Suprapubic skin (tissue), 4 donors: ENCODE results near the gene OLR1. TPM values are rescaled to one million over a fixed set of nuclear protein-coding genes. Genes with fewer than 3 reads are reported as not detected.

Source experiments
- DNase-seq, 2 donors: peaks; one replicate each; pipeline ENCODE4 v3.0.0-alpha.2; 2019; ENCODE audit warnings: low spot score in 2 of 2
- H3K27ac ChIP-seq: fragments of 200-600 bp; sonication (generic); one replicate; pipeline ENCODE4 v1.5.1; 2019
- H3K27me3 ChIP-seq: fragments of 200-600 bp; sonication (generic); one replicate; pipeline ENCODE4 v1.5.1; 2019
- H3K36me3 ChIP-seq: fragments of 200-600 bp; sonication (generic); one replicate; pipeline ENCODE4 v1.5.1; 2019
- H3K4me1 ChIP-seq: fragments of 200-600 bp; sonication (generic); one replicate; pipeline ENCODE4 v1.5.1; 2019
- H3K4me3 ChIP-seq: fragments of 200-600 bp; sonication (generic); one replicate; pipeline ENCODE4 v1.5.1; 2019; ENCODE audit warnings: mild to moderate bottlenecking
- H3K9me3 ChIP-seq: fragments of 200-600 bp; sonication (generic); one replicate; pipeline ENCODE4 v1.5.1; 2019
- EP300 ChIP-seq: sonication (generic); formaldehyde crosslinking; IDR thresholded peaks from one replicate; pipeline ENCODE4 v1.6.1; 2017; ENCODE audit warnings: antibody characterized with exemption
- POLR2A ChIP-seq, 2 donors: fragments of 450-650 bp; IDR thresholded peaks; one replicate each; pipeline ENCODE4 v1.6.1; 2017; ENCODE audit warnings: antibody characterized with exemption in 2 of 2, mild to moderate bottlenecking in 2 of 2, moderate library complexity in 2 of 2
- POLR2AphosphoS5 ChIP-seq, 3 donors: sonication (generic); formaldehyde crosslinking; IDR thresholded peaks; one replicate each; pipeline ENCODE4 v1.6.1; 2017; ENCODE audit warnings: antibody characterized with exemption in 3 of 3
- WGBS: methylation state at CpG from one replicate; pipeline ENCODE4 v1.1.5; 2018; 5-methylcytosine and 5-hydroxymethylcytosine counted together
- total RNA-seq, 4 donors: library from RNA; depleted of rRNA; stranded (reverse); fragments of >200 nt; gene quantifications; one replicate each; pipeline ENCODE4 v1.1.0, GENCODE V29; 2016
- TF ChIP-seq, protein P1 (sequence below), 2 donors: fragments of 200-600 bp in 1 of 2; fragments of 450-650 bp in 1 of 2; sonication (generic) in 1 of 2; IDR thresholded peaks; one replicate each; pipeline ENCODE4 v1.5.1; 2016 to 2019; ENCODE audit warnings: antibody characterized with exemption in 2 of 2, mild to moderate bottlenecking in 1 of 2, moderate library complexity in 1 of 2

The OLR1 gene
- total RNA-seq, 4 donors from 2014 or later, result not detected

DNA sequence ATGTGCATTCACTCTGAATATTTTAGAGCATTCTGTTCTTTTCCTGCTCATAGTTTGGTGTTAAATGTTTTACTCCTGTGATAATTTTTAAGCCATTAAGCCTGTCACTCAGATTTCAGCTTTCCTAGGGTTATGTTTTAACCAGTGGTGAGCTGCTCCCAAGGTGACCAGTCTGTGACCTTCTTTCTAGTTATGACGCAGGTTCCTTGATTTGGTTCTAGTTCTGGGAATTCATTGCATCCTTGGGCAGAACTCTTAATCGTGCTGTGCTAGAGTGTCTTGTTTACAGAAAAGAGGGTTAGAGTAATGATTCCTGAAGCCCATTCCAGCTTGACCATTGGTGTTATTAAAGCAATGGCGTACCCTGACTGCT, 42.9 kb upstream of the OLR1 start:
- Histone ChIP-seq H3K4me1 (peaks cover 33% of the 10 kb centered on the region), H3K27me3 (no peaks in the 10 kb centered on the region), H3K9me3 (no peaks in the 10 kb centered on the region), H3K27ac (peak overlapping the region; percentile 99), H3K36me3 (peaks cover 11% of the 10 kb centered on the region), H3K4me3 (peak overlapping the region; percentile 75)
- WGBS, result 71% methylated on average over 3 of the region's 3 CpGs
- DNase-seq, result no peak
- no peak for TF ChIP-seq POLR2A (IDR thresholded peaks at IDR 0.05)
- no peak for TF ChIP-seq POLR2AphosphoS5 (IDR thresholded peaks at IDR 0.05)
- TF ChIP-seq, protein P1, sequence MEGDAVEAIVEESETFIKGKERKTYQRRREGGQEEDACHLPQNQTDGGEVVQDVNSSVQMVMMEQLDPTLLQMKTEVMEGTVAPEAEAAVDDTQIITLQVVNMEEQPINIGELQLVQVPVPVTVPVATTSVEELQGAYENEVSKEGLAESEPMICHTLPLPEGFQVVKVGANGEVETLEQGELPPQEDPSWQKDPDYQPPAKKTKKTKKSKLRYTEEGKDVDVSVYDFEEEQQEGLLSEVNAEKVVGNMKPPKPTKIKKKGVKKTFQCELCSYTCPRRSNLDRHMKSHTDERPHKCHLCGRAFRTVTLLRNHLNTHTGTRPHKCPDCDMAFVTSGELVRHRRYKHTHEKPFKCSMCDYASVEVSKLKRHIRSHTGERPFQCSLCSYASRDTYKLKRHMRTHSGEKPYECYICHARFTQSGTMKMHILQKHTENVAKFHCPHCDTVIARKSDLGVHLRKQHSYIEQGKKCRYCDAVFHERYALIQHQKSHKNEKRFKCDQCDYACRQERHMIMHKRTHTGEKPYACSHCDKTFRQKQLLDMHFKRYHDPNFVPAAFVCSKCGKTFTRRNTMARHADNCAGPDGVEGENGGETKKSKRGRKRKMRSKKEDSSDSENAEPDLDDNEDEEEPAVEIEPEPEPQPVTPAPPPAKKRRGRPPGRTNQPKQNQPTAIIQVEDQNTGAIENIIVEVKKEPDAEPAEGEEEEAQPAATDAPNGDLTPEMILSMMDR (IDR thresholded peaks at IDR 0.05), result no peak
- no peak for TF ChIP-seq EP300

DNA sequence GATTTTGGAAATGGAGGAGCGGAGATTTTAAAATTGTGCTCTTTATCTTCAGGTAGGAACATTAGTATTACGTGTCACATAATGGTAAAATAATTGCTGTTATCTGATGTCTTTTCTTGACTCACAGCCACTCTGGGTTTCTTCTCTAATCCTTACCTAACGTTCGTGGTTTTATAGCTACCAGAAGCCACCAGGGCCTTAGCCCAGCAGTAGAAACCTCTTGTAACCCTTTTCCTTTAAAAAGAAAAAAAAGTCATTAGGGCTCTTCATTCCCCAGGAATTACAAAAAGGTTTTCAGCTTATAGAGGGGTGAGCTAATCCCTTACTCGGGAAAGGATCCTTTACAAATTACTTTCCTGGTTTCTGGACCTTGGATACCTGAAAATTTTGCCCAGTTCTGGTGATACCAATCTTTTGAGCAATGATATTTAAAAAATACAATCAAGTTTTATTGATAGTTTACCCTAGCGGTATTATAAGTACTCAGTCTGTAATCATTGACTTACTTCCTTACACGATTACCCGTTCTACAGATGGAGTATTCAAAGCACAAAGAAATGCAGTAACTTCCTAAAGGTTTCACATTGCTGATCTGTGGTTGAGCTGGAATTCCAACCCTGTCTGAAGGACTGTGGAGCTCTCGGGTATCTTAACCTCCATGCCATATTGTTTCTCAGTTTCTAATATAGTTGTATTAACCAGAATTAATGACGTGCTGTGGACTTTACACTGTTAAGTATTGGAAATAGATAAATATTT, 42.4 kb upstream of the OLR1 start:
- 36% methylated on average over 10 of the region's 10 CpGs for WGBS
- TF ChIP-seq POLR2AphosphoS5 (IDR thresholded peaks at IDR 0.05) (no peak), EP300 (no peak), POLR2A (IDR thresholded peaks at IDR 0.05) (no peak)
- TF ChIP-seq, protein P1 (IDR thresholded peaks at IDR 0.05), result no peak

DNA sequence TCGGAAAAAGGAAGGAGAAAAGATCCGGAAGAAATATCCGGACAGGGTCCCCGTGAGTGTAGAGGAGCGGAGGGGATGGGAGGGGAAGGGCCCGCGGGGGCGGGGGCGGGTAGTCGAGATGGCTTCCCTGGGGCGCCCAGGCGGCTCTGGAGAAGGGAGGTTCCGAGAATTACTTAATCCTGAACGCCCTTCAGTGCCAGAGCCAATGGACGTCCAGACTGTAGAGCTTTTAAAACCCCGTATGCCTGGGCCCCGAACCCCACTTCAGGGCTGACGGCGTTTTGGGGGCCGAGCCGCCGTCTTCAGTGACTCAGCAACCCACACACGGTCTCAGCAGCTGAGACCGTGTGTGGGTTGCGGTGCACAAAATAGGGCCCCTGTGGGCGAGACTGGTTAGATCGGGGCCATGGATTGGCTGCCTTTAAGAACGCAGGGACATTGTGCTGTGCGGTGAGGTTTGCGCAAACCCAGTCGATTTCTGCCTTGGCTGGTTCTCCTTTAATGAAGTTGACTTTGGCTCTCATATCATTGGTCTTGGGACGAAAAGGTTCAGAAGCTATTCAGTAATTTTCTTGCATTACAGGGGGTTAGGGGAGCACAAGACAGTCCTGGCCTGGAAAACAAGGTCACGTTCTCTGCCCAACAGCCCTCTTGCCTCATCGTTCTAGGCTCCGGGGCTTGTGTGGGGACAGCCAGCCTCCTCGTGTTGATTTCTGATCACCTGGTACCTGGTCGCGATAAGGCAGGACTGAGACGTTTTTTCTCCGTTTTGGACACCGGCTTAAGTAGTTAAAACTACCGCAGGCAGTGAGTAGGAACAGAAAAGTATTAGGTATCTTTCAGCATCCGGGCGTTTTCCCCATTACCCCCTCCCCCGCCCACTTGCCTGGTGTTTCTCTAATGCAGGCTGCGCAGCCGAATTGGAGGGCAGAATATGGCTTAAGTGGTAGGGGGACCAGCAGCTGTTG, 41.5 kb upstream of the OLR1 start:
- TF ChIP-seq, protein P1 (IDR thresholded peaks at IDR 0.05), result no peak
- peak in 1 of 2 donors; percentile 81 for TF ChIP-seq POLR2A (IDR thresholded peaks at IDR 0.05)
- no peak for TF ChIP-seq EP300
- TF ChIP-seq POLR2AphosphoS5 (IDR thresholded peaks at IDR 0.05), result peak in 2 of 3 donors; percentile 30 to 51
- Histone ChIP-seq H3K36me3 (peaks cover 2% of the 10 kb centered on the region), H3K4me3 (peak overlapping the region; percentile 75), H3K27me3 (no peaks in the 10 kb centered on the region), H3K27ac (peak overlapping the region; percentile 99), H3K4me1 (peaks cover 31% of the 10 kb centered on the region), H3K9me3 (no peaks in the 10 kb centered on the region)
- under 1% methylated on average over 39 of the region's 47 CpGs for WGBS
- DNase-seq, result peak; percentile 89 to 93

More for the DNA sequence above, 42.4 kb upstream of the OLR1 start:
- no peak for DNase-seq
- peaks cover 7% of the 10 kb centered on the region for H3K36me3 ChIP-seq
- H3K4me1 ChIP-seq, result peaks cover 31% of the 10 kb centered on the region
- no peaks in the 10 kb centered on the region for H3K9me3 ChIP-seq
- H3K27ac ChIP-seq, result peak overlapping the region; percentile 99
- H3K27me3 ChIP-seq, result no peaks in the 10 kb centered on the region
- peak overlapping the region; percentile 75 for H3K4me3 ChIP-seq

DNA sequence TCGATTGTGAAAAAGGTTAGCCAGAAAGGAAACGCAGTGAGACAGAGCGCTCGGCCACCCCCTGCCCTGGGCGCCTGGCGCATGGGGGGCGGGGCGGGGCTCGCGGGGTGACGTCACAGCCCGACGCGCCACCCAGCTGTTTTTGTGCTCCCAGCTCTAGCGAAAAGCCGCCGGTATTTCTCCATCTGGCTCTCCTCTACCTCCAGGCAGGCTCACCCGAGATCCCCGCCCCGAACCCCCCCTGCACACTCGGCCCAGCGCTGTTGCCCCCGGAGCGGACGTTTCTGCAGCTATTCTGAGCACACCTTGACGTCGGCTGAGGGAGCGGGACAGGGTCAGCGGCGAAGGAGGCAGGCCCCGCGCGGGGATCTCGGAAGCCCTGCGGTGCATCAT, 40.8 kb upstream of the OLR1 start, which contains the start of gene GABARAPL1:
Gene GABARAPL1 (plus strand): TSS at position 139 of the 393 bp plus-strand sequence. CDS start 253 bp downstream, at position 392.
- H3K27me3 ChIP-seq, result no peaks in the 10 kb centered on the region
- WGBS, result 0% methylated on average over 35 of the region's 35 CpGs
- TF ChIP-seq EP300, result no peak
- TF ChIP-seq, protein P1 (IDR thresholded peaks at IDR 0.05), result no peak
- peak; percentile 55 to 88 for TF ChIP-seq POLR2A (IDR thresholded peaks at IDR 0.05)
- TF ChIP-seq POLR2AphosphoS5 (IDR thresholded peaks at IDR 0.05), result peak in 2 of 3 donors; percentile 10 to 38
- H3K27ac ChIP-seq, result peak within 1 kb of the TSS; percentile 99
- no peaks in the 10 kb centered on the region for H3K9me3 ChIP-seq
- H3K36me3 ChIP-seq, result no peaks in the 10 kb centered on the region
- H3K4me1 ChIP-seq, result peaks cover 28% of the 10 kb centered on the region
- peak; percentile 93 to 94 for DNase-seq
- peak within 1 kb of the TSS; percentile 75 for H3K4me3 ChIP-seq
